HG02759 (cell line): ENCODE measurements around the gene CDK9.
"Not testable (repeated sequence)": the region's sequence is repeated elsewhere in the genome, so short reads cannot be mapped to it uniquely, and the experiment has no call there.

ENCODE experiments used
- ATAC-seq: cut with Tn5 transposase; IDR thresholded peaks from one replicate; pipeline ENCODE4 v1.9.1; 2021; ENCODE audit warnings: mild to moderate bottlenecking, moderate library complexity; ENCODE audit not compliant: unreplicated experiment

CDK9 gene

DNA sequence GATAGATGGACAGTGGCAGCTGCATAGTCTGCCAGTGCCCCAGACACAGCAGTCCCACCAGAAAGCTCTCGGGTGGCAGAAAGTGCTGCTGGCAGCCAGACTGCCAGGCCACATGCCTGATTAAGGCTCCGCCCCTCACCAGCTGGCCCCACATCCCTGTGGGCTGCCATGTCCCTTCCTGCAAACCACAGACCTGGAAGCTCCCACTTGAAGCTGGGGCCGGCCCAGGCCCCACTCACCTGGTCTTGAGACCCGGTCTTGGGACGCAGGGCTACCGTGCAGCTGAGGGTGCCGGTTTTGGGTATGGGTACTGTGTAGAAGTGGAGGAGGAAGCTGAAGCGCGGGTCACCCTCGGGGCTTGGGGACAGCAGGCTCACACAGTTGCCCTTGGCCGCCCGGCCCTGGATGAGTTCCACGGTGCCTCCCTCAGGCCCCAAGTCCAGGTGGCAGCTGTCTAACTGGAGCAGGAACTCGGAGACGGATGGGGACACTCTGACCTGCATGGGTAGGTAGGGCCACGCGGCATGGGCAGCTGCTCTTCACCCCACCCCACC is 32.1 kb downstream of the CDK9 start:
- no peak for ATAC-seq

GRCh38 chr9:127818574-127818973 is 32.7 kb downstream of the CDK9 start:
- ATAC-seq = no peak

GRCh38 chr9:127822108-127822507 is 36.3 kb downstream of the CDK9 start:
- no peak for ATAC-seq

DNA sequence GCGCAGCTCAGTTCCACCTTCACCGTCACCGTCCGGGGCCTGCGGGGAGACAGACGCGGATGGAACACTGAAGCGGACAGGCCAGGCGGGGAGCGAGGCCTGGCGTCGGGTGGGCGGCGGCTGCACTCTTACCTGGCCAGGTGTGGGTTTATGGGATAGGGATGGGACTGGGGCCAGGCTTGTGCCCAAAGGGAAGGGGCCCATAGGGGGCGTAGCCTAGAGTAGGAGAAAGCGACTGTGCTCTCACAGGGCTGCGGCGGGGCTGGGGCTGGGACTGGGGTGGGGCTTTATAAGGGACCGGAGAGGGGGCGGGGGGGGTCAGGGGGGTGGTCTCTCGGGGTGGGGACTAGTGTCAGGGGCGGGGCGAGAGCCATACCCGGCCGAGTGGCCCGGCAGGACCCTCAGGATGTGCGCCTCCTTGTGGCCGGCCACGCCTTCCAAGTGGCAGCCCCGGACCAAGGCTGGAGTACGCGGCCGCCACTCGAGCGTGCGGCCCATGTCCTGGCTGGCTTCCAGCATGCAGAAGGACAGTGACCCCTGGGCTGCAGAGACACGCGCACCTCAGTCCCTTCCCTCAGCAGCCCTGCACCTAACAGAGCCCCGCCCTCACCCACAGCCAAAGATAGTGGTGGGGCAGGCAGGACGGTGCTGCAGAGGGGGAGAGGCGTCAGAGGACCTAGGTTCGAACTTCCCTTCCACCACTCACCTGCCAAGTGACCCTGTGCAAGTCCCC is 39.7 kb downstream of the CDK9 start:
- no peak for ATAC-seq

DNA sequence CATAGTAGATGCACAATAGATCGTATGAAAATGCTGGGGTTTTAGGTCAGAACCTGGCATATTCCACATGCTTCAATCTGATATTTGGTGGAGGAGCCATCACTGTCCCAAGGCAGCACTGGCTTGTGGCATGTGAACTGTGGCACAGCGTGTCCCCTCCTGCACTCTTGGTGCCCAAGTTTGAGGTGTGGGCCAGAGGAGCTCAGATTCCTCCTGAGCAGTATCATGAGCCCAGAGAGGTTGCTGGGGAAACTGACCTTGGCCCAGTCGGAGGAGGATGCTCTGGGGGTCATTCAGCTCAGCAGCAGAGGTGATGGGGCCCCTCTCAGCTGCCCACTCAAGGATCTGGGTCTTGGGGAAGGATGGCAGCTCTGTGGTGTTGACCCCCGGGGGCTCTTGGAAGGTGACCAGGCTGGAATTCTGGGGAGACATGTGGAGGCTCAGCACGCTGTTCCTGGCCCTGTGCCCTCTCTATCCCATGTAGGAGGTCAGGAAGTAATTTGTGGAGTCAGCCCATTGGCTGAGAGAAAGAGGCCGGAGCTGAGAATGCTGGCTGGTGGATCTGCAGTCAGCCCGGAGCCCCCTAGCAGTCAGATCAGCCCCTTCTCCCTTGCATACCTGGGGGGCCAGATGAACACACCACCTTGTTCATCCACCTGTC is 40.5 kb downstream of the CDK9 start:
- ATAC-seq = no peak

GRCh38 chr9:127828262-127829031 is 42.6 kb downstream of the CDK9 start:
- no peak for ATAC-seq

GRCh38 chr9:127829205-127829906 is 43.5 kb downstream of the CDK9 start:
- no peak for ATAC-seq

DNA sequence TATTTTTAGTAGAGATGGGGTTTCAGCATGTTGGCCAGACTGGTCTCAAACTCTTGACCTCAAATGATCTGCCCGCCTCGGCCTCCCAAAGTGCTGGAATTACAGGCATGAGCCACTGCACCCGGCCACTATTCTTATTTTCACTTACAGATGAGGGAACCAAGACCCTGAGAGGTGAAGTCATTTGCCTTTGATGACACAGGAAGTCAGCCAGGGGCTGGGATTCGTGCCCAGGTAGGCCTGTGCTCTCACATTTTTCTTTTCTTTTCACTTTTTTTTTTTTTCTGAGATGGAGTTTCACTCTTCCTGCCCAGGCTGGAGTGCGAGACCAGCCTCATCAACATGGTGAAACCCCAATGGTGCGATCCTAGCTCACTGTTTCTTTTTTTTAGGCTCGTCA is 46.4 kb downstream of the CDK9 start:
- ATAC-seq = no peak

- ATAC-seq = no peak
Measured at GRCh38 chr9:127833555-127833954, 47.7 kb downstream of the CDK9 start.

DNA sequence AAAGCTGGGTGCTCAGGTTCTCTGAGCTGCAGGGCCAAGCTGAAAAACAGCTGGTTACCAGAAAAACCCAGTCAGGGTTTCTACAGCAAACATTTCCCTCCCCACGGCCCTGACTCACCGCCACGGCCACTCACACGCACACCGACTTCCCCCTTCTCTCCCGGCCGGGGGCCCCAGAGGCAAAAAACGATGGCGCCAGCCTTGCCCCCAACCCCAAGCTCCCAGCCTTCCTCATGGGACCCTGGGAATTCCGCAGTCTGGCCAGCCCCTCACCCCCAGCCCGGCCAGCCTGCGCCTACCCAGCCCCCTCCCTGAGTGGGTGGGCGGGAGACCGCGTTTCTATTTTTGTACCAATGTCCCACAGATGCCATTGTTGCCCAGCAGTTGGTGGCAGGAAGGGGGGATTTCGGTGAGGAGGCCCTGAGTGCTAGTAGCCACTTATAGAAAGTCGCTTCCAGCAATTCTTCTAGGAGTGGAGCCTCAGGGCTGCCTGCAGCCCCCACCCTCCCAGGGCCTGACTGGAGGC is 50.2 kb downstream of the CDK9 start:
- no peak for ATAC-seq

DNA sequence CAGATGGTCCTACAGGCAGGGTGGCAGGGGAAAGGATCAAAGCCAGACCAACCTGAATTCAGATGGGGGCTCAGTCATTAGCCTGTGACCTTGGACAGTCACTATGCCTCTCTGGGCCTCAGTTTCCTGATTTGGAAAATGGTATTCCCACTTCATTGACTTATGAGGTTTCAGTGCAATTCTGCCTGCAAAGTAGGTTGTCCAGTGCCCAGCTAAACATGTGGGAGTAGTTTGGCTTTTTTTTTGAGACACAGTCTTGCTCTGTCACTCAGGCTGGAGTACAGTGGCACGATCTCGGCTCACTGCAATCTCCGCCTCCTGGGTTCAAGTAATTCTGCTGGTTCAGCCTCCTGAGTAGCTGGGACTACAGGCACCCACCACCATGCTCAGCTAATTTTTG is 50.7 kb downstream of the CDK9 start:
- not testable (repeated sequence) for ATAC-seq

GRCh38 chr9:127837346-127837745 is 51.5 kb downstream of the CDK9 start:
- ATAC-seq = no peak

DNA sequence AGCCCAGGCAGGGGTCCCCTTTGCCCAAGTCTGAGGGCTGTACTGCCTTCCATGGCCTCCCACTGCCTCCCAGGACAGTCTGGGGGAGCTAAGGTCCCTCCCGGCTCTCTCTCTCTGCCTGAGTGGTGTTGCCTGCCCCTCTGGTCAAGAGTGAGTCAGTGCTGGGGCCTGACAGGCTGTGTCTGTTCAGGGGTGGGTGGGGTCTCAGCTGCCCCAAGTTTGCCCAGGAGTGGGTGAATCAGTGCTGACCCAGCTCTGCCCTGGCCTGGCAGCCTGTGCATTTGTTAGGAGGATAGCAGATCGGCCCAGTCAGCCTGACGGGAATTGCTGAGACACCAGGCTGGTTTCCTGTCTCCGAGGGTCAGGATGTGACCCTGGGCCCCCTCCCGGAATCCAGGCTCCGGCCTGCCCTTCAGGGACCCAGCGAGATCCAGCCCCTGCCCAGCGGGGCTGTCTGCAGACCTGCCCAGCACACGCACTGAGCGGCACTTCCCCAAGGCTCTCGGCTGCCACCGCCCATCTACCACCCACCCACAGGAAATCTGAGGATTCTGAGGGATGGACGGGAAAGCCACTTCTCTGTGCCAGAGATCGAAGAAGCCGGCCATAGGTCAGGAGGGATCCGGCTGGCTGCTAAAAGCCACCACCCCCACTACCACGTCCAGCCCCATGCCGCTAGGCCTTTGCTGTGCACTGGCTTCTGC is 52.7 kb downstream of the CDK9 start:
- no peak for ATAC-seq
